Measurements from ENCODE around the gene LGALS9. TPM values are rescaled to one million over a fixed set of nuclear protein-coding genes. Genes with fewer than 3 reads are reported as not detected.

The LGALS9 gene
- total RNA-seq, 1 donor from 2014 or later: 2.9 TPM

Other genes with a start within 250 kb of the LGALS9 start
- 7.2 and 19.9 TPM in 2 replicates for gene KSR1, start 174.7 kb upstream of the LGALS9 start, total RNA-seq
- gene NOS2, start 169.3 kb downstream of the LGALS9 start, total RNA-seq: under 0.01 and 0.07 TPM in 2 replicates